HFFc6 (cell line): ENCODE measurements around the gene HKDC1. TPM values are rescaled to one million over a fixed set of nuclear protein-coding genes. Genes with fewer than 3 reads are reported as not detected.
"Not testable (repeated sequence)": the region's sequence is repeated elsewhere in the genome, so short reads cannot be mapped to it uniquely, and the experiment has no call there.

ENCODE experiments used
- DNase-seq: peaks from one replicate; pipeline ENCODE4 v3.0.0-alpha.2; 2018
- H3K27ac Mint-ChIP-seq: 2 replicates; pipeline ENCODE4 v1.8.0; 2020; ENCODE audit warnings: mild to moderate bottlenecking, mixed read lengths
- H3K27me3 Mint-ChIP-seq: 2 replicates; pipeline ENCODE4 v1.8.0; 2021; ENCODE audit warnings: mild to moderate bottlenecking, moderate library complexity, mixed read lengths; ENCODE audit not compliant: insufficient read depth
- H3K36me3 Mint-ChIP-seq: 2 replicates; pipeline ENCODE4 v1.8.0; 2021; ENCODE audit warnings: low read depth, mixed read lengths
- H3K4me1 Mint-ChIP-seq: 2 replicates; pipeline ENCODE4 v1.8.0; 2020; ENCODE audit warnings: low read depth, mixed read lengths
- H3K4me3 Mint-ChIP-seq: 2 replicates; pipeline ENCODE4 v1.8.0; 2020; ENCODE audit warnings: mild to moderate bottlenecking, moderate library complexity, mixed read lengths
- H3K9me3 Mint-ChIP-seq: 2 replicates; pipeline ENCODE4 v1.8.0; 2020; ENCODE audit warnings: mild to moderate bottlenecking, mixed read lengths
- CTCF ChIP-seq: fragments of 200-600 bp; sonication (generic); IDR thresholded peaks from 2 replicates; pipeline ENCODE4 v1.5.0; 2021; ENCODE audit warnings: antibody characterized with exemption, mild to moderate bottlenecking
- total RNA-seq, 6 experiments: library from RNA; stranded (reverse); fragmentation: NEBNext Ultra II Directional; extraction: Animal tissue kit (Norgen Biotek cat#: 25700); gene quantifications; 2 replicates in 1 of 6; 3 replicates in 5 of 6; pipeline ENCODE4 v1.2.3, GENCODE V29; 2021

Gene HKDC1
- total RNA-seq, 6 experiments from 2014 or later: 0.09 to 0.54 (median 0.42) TPM

- Mint-ChIP-seq H3K27me3 (peaks cover 27% of the 10 kb centered on the region), H3K36me3 (no peaks in the 10 kb centered on the region), H3K4me1 (no peaks in the 10 kb centered on the region), H3K4me3 (no peak overlapping the region), H3K9me3 (no peaks in the 10 kb centered on the region), H3K27ac (no peak overlapping the region)
- TF ChIP-seq CTCF: no peak
- no peak for DNase-seq
Measured at GRCh38 chr10:69292459-69292858, 72.3 kb downstream of the HKDC1 start.

DNA sequence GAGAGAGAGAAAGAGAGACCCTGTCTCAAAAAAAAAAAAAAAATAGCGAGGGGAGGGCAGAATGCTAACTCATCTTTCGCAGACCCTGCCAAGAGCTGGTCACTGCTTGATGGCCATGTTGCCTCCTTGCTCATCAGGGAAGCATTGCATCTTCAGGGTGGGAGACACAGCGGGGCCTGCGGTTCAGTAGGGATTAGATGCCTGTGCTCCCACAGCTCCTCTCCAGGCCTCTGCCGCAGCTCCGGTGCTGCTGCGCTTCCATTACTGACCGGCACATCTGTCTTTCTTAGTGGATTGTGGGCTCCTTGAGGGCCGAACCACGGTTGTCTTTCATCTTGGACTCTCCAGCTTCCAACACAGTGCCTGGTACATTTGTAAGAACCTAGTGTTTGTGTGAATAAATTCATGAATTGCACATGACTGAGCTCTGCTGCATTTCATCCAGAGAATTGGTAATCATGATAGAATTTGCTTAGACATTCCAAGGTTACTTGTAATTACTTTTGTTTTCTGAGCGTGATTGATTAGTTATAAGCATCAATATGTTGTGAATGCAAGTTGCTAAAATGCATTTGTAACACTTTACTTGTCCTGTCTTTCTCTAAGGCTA, 75.0 kb downstream of the HKDC1 start:
- Mint-ChIP-seq H3K4me3 (no peak overlapping the region), H3K4me1 (no peaks in the 10 kb centered on the region), H3K27ac (no peak overlapping the region), H3K36me3 (no peaks in the 10 kb centered on the region), H3K9me3 (no peaks in the 10 kb centered on the region), H3K27me3 (peaks cover 14% of the 10 kb centered on the region)
- DNase-seq: no peak
- no peak for TF ChIP-seq CTCF

GRCh38 chr10:69303632-69304051, 83.5 kb downstream of the HKDC1 start:
- Mint-ChIP-seq H3K4me3 (no peak overlapping the region), H3K9me3 (0 out of 2 replicates have a peak, but pooled peaks cover 3% of the 10 kb centered on the region), H3K4me1 (peaks cover 14% of the 10 kb centered on the region), H3K27ac (no peak overlapping the region), H3K36me3 (no peaks in the 10 kb centered on the region), H3K27me3 (peaks cover 11% of the 10 kb centered on the region)
- no peak for TF ChIP-seq CTCF
- no peak for DNase-seq

DNA sequence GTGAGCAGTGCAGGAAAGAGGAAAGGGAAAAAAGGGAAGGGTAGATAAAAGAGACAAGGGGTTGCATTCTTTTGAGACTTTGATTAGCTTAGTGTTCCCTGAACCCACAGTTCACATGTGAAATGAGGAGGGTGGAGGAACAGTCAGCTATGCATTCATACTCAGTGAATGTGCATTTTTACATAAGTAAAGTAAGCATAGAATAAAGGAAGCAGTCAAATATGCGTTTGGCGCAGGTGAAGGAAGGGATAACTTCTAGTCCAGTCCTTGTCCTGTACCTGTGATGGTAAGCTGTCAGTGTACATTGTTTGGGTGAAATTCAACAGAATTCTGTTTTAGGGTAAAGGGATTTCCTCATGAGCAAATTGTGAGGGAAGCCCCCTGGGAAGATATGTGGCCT, 86.3 kb downstream of the HKDC1 start:
- Mint-ChIP-seq H3K4me3 (no peak overlapping the region), H3K36me3 (no peaks in the 10 kb centered on the region), H3K27me3 (peaks cover 11% of the 10 kb centered on the region), H3K27ac (no peak overlapping the region), H3K4me1 (peaks cover 14% of the 10 kb centered on the region), H3K9me3 (0 out of 2 replicates have a peak, but pooled peaks cover 3% of the 10 kb centered on the region)
- DNase-seq: no peak
- no peak for TF ChIP-seq CTCF

- H3K27ac Mint-ChIP-seq: no peak overlapping the region
- TF ChIP-seq CTCF: no peak
- H3K27me3 Mint-ChIP-seq: peaks cover 11% of the 10 kb centered on the region
- H3K4me3 Mint-ChIP-seq: no peak overlapping the region
- H3K9me3 Mint-ChIP-seq: 0 out of 2 replicates have a peak, but pooled peaks cover 3% of the 10 kb centered on the region
- no peak for DNase-seq
- H3K36me3 Mint-ChIP-seq: no peaks in the 10 kb centered on the region
- peaks cover 14% of the 10 kb centered on the region for H3K4me1 Mint-ChIP-seq
Measured at GRCh38 chr10:69307434-69307833, 87.3 kb downstream of the HKDC1 start.

DNA sequence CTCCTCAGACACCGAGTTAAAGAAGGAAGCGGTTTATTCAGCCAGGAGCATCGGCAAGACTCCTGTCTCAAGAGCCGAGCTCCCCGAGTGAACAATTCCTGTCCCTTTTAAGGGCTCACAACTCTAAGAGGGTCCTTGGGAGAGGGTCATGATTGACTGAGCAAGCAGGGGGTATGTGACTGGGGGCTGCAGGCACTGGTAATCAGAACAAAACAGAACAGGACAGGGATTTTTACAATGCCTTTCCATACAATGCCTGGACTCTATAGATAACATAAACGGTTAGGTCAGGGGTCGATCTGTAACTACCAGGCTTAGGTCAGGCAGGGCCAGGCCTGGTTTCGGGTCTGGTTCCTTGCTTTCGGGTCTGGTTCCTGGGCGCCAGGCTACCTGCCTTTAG, 88.2 kb downstream of the HKDC1 start:
- H3K4me3 Mint-ChIP-seq, DNase-seq, H3K27ac Mint-ChIP-seq, H3K36me3 Mint-ChIP-seq, H3K9me3 Mint-ChIP-seq, H3K4me1 Mint-ChIP-seq: not testable (repeated sequence)
- H3K27me3 Mint-ChIP-seq: peaks cover 11% of the 10 kb centered on the region
